Forelimb muscle (tissue), 1 donor: Measurements from ENCODE around the gene CXCL3. TPM values are rescaled to one million over a fixed set of nuclear protein-coding genes. Genes with fewer than 3 reads are reported as not detected.
"Not testable (repeated sequence)": the region's sequence is repeated elsewhere in the genome, so short reads cannot be mapped to it uniquely, and the experiment has no call there.

ENCODE experiments used
- DNase-seq: peaks from one replicate; pipeline ENCODE4 v3.0.0-alpha.2; 2013; ENCODE audit warnings: low read depth
- polyA plus RNA-seq: library from polyadenylated mRNA; unstranded; fragments of 120-200 nt; gene quantifications from one replicate; pipeline ENCODE4 v1.2.1, GENCODE V29; 2013; ENCODE audit not compliant: insufficient read length

Gene CXCL3
- 0.09 TPM for polyA plus RNA-seq

DNA sequence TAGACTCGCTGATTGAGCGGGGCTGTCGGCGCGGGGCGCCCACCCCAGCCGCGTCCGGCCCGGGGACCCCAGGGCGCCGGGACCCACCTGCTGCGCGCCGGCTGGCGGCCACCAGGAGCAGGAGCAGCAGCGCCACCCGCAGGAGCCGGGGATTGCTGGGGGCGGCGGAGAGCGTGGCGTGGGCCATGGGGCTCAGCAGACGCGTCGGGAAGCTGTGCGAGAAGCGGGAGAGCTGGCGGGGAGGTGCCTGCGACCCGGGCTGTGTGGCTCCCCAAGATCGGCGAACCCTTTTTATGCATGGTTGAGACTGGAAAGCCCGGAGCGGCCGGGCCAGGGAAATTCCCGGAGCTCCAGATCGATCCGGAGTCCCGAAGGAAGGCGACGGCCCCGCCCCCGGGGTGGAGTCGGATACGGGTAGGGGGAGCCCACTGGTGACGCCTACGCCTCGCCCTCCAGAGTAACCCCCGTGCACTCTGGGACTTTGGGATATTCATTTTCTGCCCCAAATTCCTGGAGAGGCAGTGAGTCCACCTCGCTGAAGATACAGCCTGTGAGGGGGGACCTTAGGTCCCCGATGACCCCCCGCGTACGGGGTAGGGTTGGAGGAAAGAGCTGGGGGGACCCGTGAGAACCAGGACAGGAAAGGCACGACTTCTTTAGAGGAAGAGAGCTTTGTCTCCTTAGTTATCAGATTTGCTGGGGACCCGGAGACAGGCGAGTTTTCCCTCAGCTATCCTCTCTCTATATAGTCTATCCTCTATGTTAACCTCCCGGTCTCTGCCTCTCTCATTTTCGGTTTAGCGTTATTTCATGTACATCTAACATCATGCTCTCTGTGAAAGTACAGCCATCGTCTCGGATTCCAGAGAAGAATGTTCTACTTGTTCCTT is at the start of gene CXCL3:
Gene CXCL3, minus strand, starts transcription at position 265 of the 890 bp plus-strand sequence. Its CDS starts 78 bp downstream, at position 187.
- no peak for DNase-seq

DNA sequence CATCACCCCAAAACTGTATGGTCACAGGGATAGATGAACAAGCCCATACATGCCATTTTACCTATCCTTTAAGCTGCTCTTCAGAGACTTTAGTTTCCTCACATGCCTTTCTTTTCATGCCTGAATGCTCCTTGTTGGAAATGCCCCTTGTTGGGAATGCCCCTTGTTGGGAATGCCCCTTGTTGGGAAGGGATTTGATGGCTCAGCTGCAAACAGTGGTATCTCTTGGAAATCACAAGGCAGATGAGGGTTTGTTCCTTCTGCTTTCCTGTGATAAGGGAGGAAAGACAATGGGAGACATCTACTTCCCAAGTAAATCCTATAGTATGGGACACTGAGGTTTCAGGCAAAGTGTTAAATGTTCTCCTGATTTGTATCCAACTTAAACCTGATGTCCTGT is 49.0 kb upstream of the CXCL3 start:
- DNase-seq, result no peak

DNA sequence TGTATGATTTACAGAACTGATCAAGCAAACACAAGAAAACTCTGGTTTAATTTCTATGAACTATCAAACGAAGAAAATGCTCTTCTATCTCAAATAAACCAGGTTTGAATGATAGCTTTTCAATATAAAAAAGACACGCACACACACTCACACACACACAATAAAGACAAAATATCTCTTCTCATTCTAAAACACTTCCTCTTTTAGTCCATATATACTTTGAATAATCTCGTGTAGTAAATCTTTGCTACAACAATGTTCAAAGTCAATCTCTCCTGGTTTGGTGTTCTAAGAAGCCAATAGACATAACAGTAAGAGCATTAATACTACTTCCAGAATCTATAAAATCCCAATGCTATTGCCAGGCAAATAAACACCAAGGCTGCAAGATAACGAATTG is 47.2 kb upstream of the CXCL3 start:
- DNase-seq, result no peak

DNA sequence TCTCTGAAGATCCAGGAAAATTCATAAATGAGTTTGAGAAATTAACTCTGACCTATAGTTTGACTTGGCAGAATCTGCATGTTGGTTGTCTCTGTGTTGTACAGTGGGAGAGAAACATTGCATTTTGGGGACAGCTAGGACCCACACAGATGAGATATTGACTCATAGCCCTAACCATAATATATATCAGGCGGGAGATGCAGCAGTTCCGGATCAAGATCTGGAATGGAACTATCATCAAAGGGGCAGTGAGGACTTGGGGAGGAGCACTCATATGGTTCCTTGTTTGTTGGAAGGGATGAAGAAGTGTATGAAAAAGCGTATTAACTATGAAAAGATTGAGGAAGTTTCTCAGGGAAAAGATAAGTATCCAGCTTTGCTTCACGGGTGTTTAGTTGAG is 46.5 kb upstream of the CXCL3 start:
- DNase-seq, result no peak

DNA sequence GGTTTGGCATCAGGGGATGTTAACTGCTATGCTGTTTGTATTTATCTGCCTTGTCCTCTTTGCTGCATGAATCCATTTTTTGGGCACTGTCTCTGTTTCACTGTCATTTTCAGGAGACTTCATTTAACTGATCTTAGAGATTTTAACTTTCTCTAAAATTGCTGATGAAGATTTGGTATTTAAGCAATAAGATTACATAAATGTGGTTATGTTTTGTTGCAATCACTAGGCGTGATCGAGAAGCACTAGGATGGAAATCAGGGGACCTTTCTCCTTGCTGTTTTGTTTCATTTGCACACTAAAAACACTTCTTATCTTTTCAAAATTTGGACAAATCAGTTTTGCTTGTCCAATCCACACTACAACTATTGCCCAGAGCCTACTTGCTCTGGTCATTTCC is 45.1 kb upstream of the CXCL3 start:
- DNase-seq, result no peak

DNA sequence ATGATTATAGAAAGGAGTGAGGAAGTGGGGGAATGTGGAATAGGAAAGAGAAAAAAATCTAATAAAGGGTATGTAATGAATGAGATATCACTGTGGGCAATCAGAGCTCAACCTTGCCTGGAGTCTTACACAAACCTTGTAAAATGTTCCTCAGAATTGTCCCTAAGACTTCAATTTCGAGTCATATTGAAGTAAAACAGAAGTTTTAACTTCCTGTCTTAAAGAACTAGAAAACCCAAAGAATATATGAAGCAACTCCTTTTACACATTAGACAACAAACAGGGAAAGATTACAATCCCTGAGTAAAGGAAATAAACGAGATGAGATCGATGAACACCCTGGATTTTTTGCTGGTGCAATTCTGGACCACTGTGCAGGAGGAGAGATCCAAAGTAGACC is 42.5 kb upstream of the CXCL3 start:
- DNase-seq, result no peak

- DNase-seq, result not testable (repeated sequence)
Observed at GRCh38 chr4:74080351-74080750, 41.9 kb upstream of the CXCL3 start.

DNA sequence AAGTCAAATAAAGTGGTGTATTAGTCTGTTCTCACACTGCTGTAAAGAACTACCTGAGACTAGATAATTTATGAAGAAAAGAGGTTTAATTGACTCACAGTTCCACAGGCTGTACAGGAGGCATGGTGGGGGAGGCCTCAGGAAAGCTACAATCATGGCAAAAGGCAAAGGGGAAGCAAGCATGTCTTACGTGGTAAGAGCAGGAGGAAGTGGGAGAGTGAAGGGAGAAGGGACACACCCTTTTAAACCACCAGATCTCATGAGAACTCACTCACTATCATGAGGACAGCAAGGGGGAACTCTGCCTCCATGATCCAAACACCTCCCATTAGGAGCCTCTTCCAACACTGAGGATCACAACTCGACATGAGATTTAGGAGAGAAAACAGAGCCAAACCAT is 40.5 kb upstream of the CXCL3 start:
- DNase-seq, result not testable (repeated sequence)

DNA sequence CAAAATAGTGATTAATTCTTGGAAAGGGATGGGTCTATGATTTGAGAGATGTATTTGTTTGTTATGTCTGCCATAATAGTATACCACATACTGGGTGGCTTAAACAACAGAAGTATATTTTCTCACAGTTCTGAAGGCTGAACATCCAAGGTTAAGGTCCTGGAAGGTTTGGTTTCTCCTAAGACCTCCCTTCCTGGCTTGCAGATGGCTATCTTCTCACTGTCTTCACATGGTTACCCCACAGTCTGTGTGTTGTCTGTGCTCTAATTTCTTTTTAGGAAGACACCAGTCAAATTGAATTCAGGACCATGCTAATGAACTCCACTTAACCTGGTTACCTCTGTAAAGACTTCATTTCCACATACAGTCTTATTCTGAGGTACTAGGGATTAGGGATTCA is 34.9 kb upstream of the CXCL3 start:
- no peak for DNase-seq

DNA sequence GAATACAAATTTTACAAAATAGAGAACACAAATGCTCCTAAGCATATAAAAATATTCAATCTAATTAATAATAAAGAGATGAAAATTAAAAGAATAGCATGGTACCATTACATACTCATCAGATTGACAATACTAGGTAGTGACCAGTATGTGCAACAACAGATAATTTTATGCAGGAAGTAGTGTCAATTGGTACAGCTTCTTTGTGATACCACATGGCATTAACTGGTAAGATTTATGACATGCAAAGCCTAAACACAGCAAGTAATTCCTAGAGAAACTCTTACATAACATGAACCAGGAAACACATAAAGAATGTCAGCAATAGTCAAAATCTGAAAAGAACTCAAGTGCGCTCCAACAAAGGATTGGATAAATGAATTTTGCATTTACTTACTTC is 34.2 kb upstream of the CXCL3 start:
- DNase-seq, result no peak

- DNase-seq, result no peak
Observed at GRCh38 chr4:74067586-74067985, 29.1 kb upstream of the CXCL3 start.

DNA sequence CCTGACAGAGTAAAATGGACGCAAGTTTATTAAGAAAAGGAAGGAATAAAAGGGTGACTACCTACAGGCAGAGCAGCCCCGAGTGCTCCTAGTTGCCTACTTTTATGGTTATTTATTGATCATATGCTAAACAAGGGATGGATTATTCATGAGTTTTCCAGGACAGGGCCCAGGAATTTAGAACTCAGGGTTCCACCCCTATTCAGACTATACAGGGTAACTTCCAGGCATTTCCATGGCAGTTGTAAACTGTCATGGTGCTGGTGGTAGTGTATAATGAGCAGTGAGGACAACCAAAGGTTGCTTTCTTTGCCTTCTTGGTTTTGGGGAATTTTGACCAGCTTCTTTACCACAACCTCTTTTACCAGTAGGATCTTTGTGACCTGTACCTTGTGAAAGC is 27.7 kb upstream of the CXCL3 start:
- DNase-seq, result no peak

GRCh38 chr4:74065115-74065642 is 26.7 kb upstream of the CXCL3 start:
- DNase-seq, result no peak

GRCh38 chr4:74063859-74064258 is 25.4 kb upstream of the CXCL3 start:
- no peak for DNase-seq

DNA sequence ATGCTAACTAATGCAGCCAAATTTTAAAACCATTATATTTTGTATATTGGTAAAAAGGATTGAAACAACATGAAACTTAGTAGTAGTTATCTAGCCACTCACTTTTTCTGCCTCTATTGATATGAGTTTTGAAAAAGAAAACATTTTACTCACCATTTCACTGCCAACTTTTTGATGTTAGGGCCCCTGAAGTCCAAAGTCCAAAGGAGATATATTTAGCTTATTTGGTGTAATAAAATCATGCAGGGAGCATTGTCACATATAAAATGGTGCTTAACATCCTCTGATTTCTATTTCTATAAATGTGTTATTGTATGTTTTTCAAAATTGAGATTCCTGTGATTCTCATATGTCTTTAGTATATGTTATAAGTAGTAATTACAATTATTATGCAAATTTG is 24.5 kb upstream of the CXCL3 start:
- no peak for DNase-seq

DNA sequence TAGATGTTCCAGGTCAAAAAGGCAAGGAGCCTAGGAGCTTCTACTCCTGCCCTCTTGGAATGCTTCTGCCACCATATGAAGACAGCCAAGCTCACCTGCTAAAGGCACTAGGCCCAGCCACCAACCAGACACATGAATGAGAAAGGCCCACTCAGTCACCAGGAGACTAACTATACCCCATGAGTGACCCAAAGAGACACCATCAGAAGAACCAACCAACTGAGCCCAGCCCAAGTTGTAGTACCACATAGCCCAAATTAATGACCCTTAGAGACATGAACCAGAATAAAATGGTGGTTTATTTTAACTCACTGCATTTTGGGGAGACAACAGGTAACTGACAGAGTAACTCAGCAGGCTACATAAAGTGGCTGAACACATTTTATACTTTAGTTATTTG is 22.9 kb upstream of the CXCL3 start:
- DNase-seq, result no peak

DNA sequence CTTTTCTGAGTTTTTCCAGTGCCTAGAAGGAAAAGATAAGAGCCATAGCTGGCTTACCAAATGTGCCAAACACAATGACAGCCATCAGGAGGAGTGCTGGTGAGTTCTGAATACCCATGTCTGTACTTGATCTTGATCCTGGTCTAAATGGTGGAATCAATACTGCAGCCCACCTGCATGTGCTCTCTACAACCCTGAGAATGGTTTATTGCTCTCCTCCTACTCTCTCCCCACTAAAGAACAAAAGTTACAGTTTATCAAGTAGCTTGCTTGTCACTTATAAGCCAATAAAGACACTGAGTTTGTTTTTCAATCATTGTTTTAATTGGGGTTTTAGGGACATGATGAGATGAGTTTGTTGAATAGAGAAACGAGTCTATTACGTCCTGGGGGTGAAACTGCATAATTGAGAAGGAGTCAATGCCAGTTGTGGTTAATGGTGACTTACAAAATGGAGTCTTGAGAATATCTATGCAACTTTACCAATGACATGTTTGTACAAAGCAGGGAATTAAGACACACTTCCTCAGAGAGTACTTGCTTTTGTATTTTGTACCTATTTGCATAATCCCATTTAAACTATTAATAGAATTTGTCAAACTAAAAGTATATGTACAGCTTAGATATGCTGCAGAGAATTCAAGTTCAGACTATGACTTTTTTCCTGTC is 20.8 kb upstream of the CXCL3 start:
- DNase-seq, result no peak

GRCh38 chr4:74058048-74058651 is 19.7 kb upstream of the CXCL3 start:
- no peak for DNase-seq

DNA sequence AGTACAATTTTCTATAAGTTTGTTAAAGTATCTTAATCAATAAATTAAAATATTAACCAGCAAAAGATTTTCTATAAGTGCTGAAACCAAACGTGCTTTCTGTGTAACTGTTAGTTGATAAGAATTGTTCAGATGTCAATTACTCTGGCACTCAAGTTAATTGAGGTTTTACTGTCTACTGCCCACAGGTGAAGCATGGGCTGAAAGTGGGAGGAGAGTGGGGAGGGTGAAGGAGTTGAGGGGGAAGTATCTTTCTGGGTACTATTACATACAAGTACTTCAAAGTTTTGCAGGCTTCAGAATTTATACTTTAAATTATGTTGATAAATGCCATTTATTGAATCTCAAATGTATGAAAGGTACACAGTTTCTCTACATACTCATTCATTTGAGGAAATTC is 19.1 kb upstream of the CXCL3 start:
- no peak for DNase-seq

DNA sequence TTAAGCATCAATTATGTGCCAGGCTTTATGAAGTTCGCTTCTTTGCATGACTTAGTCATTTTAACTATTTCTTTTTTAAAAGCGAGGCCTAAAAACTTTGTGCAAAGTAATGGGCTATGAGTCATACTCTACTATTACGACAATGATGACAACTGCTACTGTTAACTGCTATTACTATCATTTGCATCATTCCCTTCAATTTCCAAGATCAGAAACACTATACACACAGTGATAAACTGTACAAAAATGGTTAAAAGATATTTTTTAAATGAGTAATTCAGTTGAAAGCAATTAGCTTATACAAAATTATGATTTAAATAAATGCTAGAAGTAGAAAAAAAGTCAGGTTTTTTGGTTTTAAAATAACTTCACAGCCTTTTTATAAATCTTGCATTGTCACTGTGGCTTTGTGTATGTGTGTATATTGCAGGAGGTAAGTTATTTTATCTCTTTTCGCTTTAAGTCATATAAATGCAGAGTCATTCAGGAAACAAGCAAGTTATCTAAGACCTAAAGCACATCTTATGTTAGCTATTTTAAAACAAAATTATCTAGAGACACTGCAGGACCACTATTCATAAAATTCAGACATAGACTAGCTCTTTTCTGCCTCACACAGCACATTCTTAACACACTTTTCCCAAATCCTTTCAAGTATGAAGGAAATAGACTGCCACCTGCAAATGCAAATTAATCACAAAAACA is 18.5 kb upstream of the CXCL3 start:
- DNase-seq, result no peak

GRCh38 chr4:74056114-74056857 is 17.8 kb upstream of the CXCL3 start:
- no peak for DNase-seq
